Astrocyte (in vitro differentiated cells and primary cell): ENCODE measurements around the gene LSM7.

Source experiments
- CTCF ChIP-seq: IDR thresholded peaks from 2 replicates; pipeline ENCODE4 v1.5.1; 2011; ENCODE audit warnings: low read depth, mild to moderate bottlenecking, inconsistent platforms, low read length, moderate library complexity; ENCODE audit not compliant: insufficient read depth
- EZH2 ChIP-seq: IDR thresholded peaks from 2 replicates; pipeline ENCODE4 v1.6.1; 2012; ENCODE audit warnings: mild to moderate bottlenecking, low read length, inconsistent platforms; ENCODE audit not compliant: insufficient read depth

- no peak for TF ChIP-seq CTCF
- no peak for TF ChIP-seq EZH2
Measured at GRCh38 chr19:2319551-2319950, 8.8 kb downstream of the LSM7 start.
